ENCODE data around the gene STK4.

Gene STK4

GRCh38 chr20:44966030-44966961 lies at the start of gene STK4:
STK4 (plus strand) TSS chr20:44966512; CDS start chr20:44966569, 57 bp downstream.
- H3K36me3 ChIP-seq (ENCODE audit: control insufficient read depth, insufficient read depth, low read length) = peaks cover 2% of the 10 kb centered on the region

GRCh38 chr20:44916586-44916985 lies 49.7 kb upstream of the STK4 start:
- no peaks in the 10 kb centered on the region for H3K27me3 ChIP-seq (ENCODE audit: control insufficient read depth, insufficient read depth, low read length)
- no peaks in the 10 kb centered on the region for H3K36me3 ChIP-seq (ENCODE audit: control insufficient read depth, insufficient read depth, low read length)
- no peak overlapping the region for H3K4me3 ChIP-seq (ENCODE audit: low read length)
- H3K4me1 ChIP-seq (ENCODE audit: control insufficient read depth, insufficient read depth, low read length) = no peaks in the 10 kb centered on the region
- no peak overlapping the region for H3K27ac ChIP-seq (ENCODE audit: low read depth, low read length)
- H3K9ac ChIP-seq (ENCODE audit: low read length) = no peak overlapping the region

More at GRCh38 chr20:44966030-44966961, at the start of gene STK4:
- Histone ChIP-seq H3K4me1 (ENCODE audit: control insufficient read depth, insufficient read depth, low read length) (no peaks in the 10 kb centered on the region), H3K27me3 (ENCODE audit: control insufficient read depth, insufficient read depth, low read length) (no peaks in the 10 kb centered on the region), H3K4me3 (ENCODE audit: low read length) (peak within 1 kb of the TSS; percentile 96), H3K27ac (ENCODE audit: low read depth, low read length) (peak within 1 kb of the TSS; percentile 76), H3K9ac (ENCODE audit: low read length) (peak within 1 kb of the TSS; percentile 86)

GRCh38 chr20:44917399-44917798 lies 48.9 kb upstream of the STK4 start:
- H3K27ac ChIP-seq (ENCODE audit: low read depth, low read length) = no peak overlapping the region
- H3K4me1 ChIP-seq (ENCODE audit: control insufficient read depth, insufficient read depth, low read length) = no peaks in the 10 kb centered on the region
- no peaks in the 10 kb centered on the region for H3K27me3 ChIP-seq (ENCODE audit: control insufficient read depth, insufficient read depth, low read length)
- no peak overlapping the region for H3K9ac ChIP-seq (ENCODE audit: low read length)
- H3K36me3 ChIP-seq (ENCODE audit: control insufficient read depth, insufficient read depth, low read length) = no peaks in the 10 kb centered on the region
- H3K4me3 ChIP-seq (ENCODE audit: low read length) = no peak overlapping the region

GRCh38 chr20:44918342-44918741 lies 48.0 kb upstream of the STK4 start:
- Histone ChIP-seq H3K36me3 (ENCODE audit: control insufficient read depth, insufficient read depth, low read length) (no peaks in the 10 kb centered on the region), H3K4me1 (ENCODE audit: control insufficient read depth, insufficient read depth, low read length) (no peaks in the 10 kb centered on the region), H3K4me3 (ENCODE audit: low read length) (no peak overlapping the region), H3K9ac (ENCODE audit: low read length) (no peak overlapping the region), H3K27me3 (ENCODE audit: control insufficient read depth, insufficient read depth, low read length) (no peaks in the 10 kb centered on the region), H3K27ac (ENCODE audit: low read depth, low read length) (no peak overlapping the region)

GRCh38 chr20:44918761-44919160 lies 47.6 kb upstream of the STK4 start:
- H3K9ac ChIP-seq (ENCODE audit: low read length) = no peak overlapping the region
- H3K4me3 ChIP-seq (ENCODE audit: low read length) = no peak overlapping the region
- H3K36me3 ChIP-seq (ENCODE audit: control insufficient read depth, insufficient read depth, low read length) = no peaks in the 10 kb centered on the region
- no peak overlapping the region for H3K27ac ChIP-seq (ENCODE audit: low read depth, low read length)
- H3K4me1 ChIP-seq (ENCODE audit: control insufficient read depth, insufficient read depth, low read length) = no peaks in the 10 kb centered on the region
- no peaks in the 10 kb centered on the region for H3K27me3 ChIP-seq (ENCODE audit: control insufficient read depth, insufficient read depth, low read length)

GRCh38 chr20:44921447-44921846 lies 44.9 kb upstream of the STK4 start:
- H3K27ac ChIP-seq (ENCODE audit: low read depth, low read length) = no peak overlapping the region
- H3K4me1 ChIP-seq (ENCODE audit: control insufficient read depth, insufficient read depth, low read length) = no peaks in the 10 kb centered on the region
- no peaks in the 10 kb centered on the region for H3K36me3 ChIP-seq (ENCODE audit: control insufficient read depth, insufficient read depth, low read length)
- no peak overlapping the region for H3K4me3 ChIP-seq (ENCODE audit: low read length)
- no peak overlapping the region for H3K9ac ChIP-seq (ENCODE audit: low read length)
- no peaks in the 10 kb centered on the region for H3K27me3 ChIP-seq (ENCODE audit: control insufficient read depth, insufficient read depth, low read length)

GRCh38 chr20:44924541-44924940 lies 41.8 kb upstream of the STK4 start:
- no peak overlapping the region for H3K9ac ChIP-seq (ENCODE audit: low read length)
- no peaks in the 10 kb centered on the region for H3K36me3 ChIP-seq (ENCODE audit: control insufficient read depth, insufficient read depth, low read length)
- no peak overlapping the region for H3K4me3 ChIP-seq (ENCODE audit: low read length)
- no peak overlapping the region for H3K27ac ChIP-seq (ENCODE audit: low read depth, low read length)
- no peaks in the 10 kb centered on the region for H3K4me1 ChIP-seq (ENCODE audit: control insufficient read depth, insufficient read depth, low read length)
- no peaks in the 10 kb centered on the region for H3K27me3 ChIP-seq (ENCODE audit: control insufficient read depth, insufficient read depth, low read length)

GRCh38 chr20:44928595-44928994 lies 37.7 kb upstream of the STK4 start:
- no peaks in the 10 kb centered on the region for H3K27me3 ChIP-seq (ENCODE audit: control insufficient read depth, insufficient read depth, low read length)
- H3K9ac ChIP-seq (ENCODE audit: low read length) = no peak overlapping the region
- H3K36me3 ChIP-seq (ENCODE audit: control insufficient read depth, insufficient read depth, low read length) = peaks cover 2% of the 10 kb centered on the region
- no peak overlapping the region for H3K4me3 ChIP-seq (ENCODE audit: low read length)
- H3K4me1 ChIP-seq (ENCODE audit: control insufficient read depth, insufficient read depth, low read length) = no peaks in the 10 kb centered on the region
- no peak overlapping the region for H3K27ac ChIP-seq (ENCODE audit: low read depth, low read length)

- Histone ChIP-seq H3K27me3 (ENCODE audit: control insufficient read depth, insufficient read depth, low read length) (no peaks in the 10 kb centered on the region), H3K9ac (ENCODE audit: low read length) (no peak overlapping the region), H3K36me3 (ENCODE audit: control insufficient read depth, insufficient read depth, low read length) (peaks cover 2% of the 10 kb centered on the region), H3K4me3 (ENCODE audit: low read length) (no peak overlapping the region), H3K4me1 (ENCODE audit: control insufficient read depth, insufficient read depth, low read length) (no peaks in the 10 kb centered on the region), H3K27ac (ENCODE audit: low read depth, low read length) (no peak overlapping the region)
These were observed 35.7 kb upstream of the STK4 start for GRCh38 chr20:44930517-44931168.

- Histone ChIP-seq H3K27me3 (ENCODE audit: control insufficient read depth, insufficient read depth, low read length) (no peaks in the 10 kb centered on the region), H3K9ac (ENCODE audit: low read length) (no peak overlapping the region), H3K4me3 (ENCODE audit: low read length) (no peak overlapping the region), H3K27ac (ENCODE audit: low read depth, low read length) (no peak overlapping the region), H3K36me3 (ENCODE audit: control insufficient read depth, insufficient read depth, low read length) (peaks cover 2% of the 10 kb centered on the region), H3K4me1 (ENCODE audit: control insufficient read depth, insufficient read depth, low read length) (no peaks in the 10 kb centered on the region)
These were observed 34.4 kb upstream of the STK4 start for GRCh38 chr20:44931911-44932310.

- H3K9ac ChIP-seq (ENCODE audit: low read length) = no peak overlapping the region
- no peaks in the 10 kb centered on the region for H3K4me1 ChIP-seq (ENCODE audit: control insufficient read depth, insufficient read depth, low read length)
- no peak overlapping the region for H3K27ac ChIP-seq (ENCODE audit: low read depth, low read length)
- peaks cover 2% of the 10 kb centered on the region for H3K36me3 ChIP-seq (ENCODE audit: control insufficient read depth, insufficient read depth, low read length)
- no peak overlapping the region for H3K4me3 ChIP-seq (ENCODE audit: low read length)
- no peaks in the 10 kb centered on the region for H3K27me3 ChIP-seq (ENCODE audit: control insufficient read depth, insufficient read depth, low read length)
These were observed 33.4 kb upstream of the STK4 start for GRCh38 chr20:44932916-44933315.

- Histone ChIP-seq H3K4me3 (ENCODE audit: low read length) (no peak overlapping the region), H3K27me3 (ENCODE audit: control insufficient read depth, insufficient read depth, low read length) (no peaks in the 10 kb centered on the region), H3K36me3 (ENCODE audit: control insufficient read depth, insufficient read depth, low read length) (peaks cover 6% of the 10 kb centered on the region), H3K9ac (ENCODE audit: low read length) (no peak overlapping the region), H3K4me1 (ENCODE audit: control insufficient read depth, insufficient read depth, low read length) (no peaks in the 10 kb centered on the region), H3K27ac (ENCODE audit: low read depth, low read length) (no peak overlapping the region)
These were observed 29.8 kb upstream of the STK4 start for GRCh38 chr20:44936510-44936909.

All from rectal smooth muscle tissue (tissue), 1 donor.